OCI-LY3 (cell line): Measurements from ENCODE around the gene PTAR1.

Experiments used
- H2AFZ ChIP-seq: fragments of 200-600, 300-600 bp; shearing (Covaris generic); 2 replicates; pipeline ENCODE4 v1.6.0; 2014; ENCODE audit warnings: antibody characterized with exemption, low read depth, low read length
- H3K27ac ChIP-seq: fragments of 200-600, 300-600 bp; sonication (generic); 2 replicates; pipeline ENCODE4 v1.5.1; 2014; ENCODE audit warnings: mild to moderate bottlenecking, low read length, moderate library complexity, mixed read lengths
- H3K27me3 ChIP-seq: fragments of 200-600, 300-600 bp; sonication (generic); 2 replicates; pipeline ENCODE4 v1.6.1; 2014; ENCODE audit warnings: low read depth, low read length, mixed read lengths
- H3K36me3 ChIP-seq: fragments of 200-600, 300-600 bp; sonication (generic); replicated peaks from 2 replicates; pipeline ENCODE3; 2014; ENCODE audit warnings: low read depth, low read length, mixed read lengths
- H3K4me1 ChIP-seq: fragments of 300-600, 200-600 bp; sonication (generic); 2 replicates; pipeline ENCODE4 v1.6.1; 2014; ENCODE audit warnings: low read length, mixed read lengths
- H3K4me2 ChIP-seq: fragments of 200-600, 300-600 bp; sonication (generic); 2 replicates; pipeline ENCODE4 v1.6.1; 2014; ENCODE audit warnings: low read length, mixed read lengths
- H3K4me3 ChIP-seq: fragments of 300-600, 200-600 bp; sonication (generic); 2 replicates; pipeline ENCODE4 v1.5.1; 2014; ENCODE audit warnings: antibody characterized with exemption, mild to moderate bottlenecking, low read length, moderate library complexity
- H3K79me2 ChIP-seq: fragments of 300-600, 200-600 bp; shearing (Covaris generic); 2 replicates; pipeline ENCODE4 v1.6.1; 2014; ENCODE audit warnings: mild to moderate bottlenecking, low read length, mixed read lengths
- H3K9ac ChIP-seq: fragments of 300-600, 200-600 bp; shearing (Covaris generic); 2 replicates; pipeline ENCODE4 v1.6.0; 2014; ENCODE audit warnings: mild to moderate bottlenecking, low read length, moderate library complexity
- H3K9me3 ChIP-seq: fragments of 200-600, 300-600 bp; shearing (Covaris generic); 2 replicates; pipeline ENCODE4 v1.6.1; 2014; ENCODE audit warnings: low read length, mixed read lengths; ENCODE audit not compliant: insufficient read depth
- H4K20me1 ChIP-seq: fragments of 200-600, 300-600 bp; sonication (generic); 2 replicates; pipeline ENCODE4 v1.6.1; 2016; ENCODE audit warnings: low read length, mixed read lengths; ENCODE audit not compliant: insufficient read depth
- CTCF ChIP-seq: fragments of 200-600, 300-600 bp; sonication (generic); IDR thresholded peaks from 2 replicates; pipeline ENCODE4 v1.5.1; 2014; ENCODE audit warnings: antibody characterized with exemption, low read length, low read depth
- EZH2phosphoT487 ChIP-seq: fragments of 200-600 bp; shearing (Covaris generic); IDR thresholded peaks from 2 replicates; pipeline ENCODE4 v1.6.1; 2018; ENCODE audit warnings: antibody characterized with exemption, mixed run types, low read depth

Gene PTAR1

GRCh38 chr9:69750085-69750484 is 9.7 kb downstream of the PTAR1 start:
- Histone ChIP-seq H3K9ac (no peak overlapping the region), H3K36me3 (peaks cover 12% of the 10 kb centered on the region), H3K79me2 (peaks cover 31% of the 10 kb centered on the region), H3K4me1 (no peaks in the 10 kb centered on the region), H3K9me3 (no peaks in the 10 kb centered on the region), H3K27me3 (no peaks in the 10 kb centered on the region), H4K20me1 (peaks cover 4% of the 10 kb centered on the region; the same call in 1 of the 2 replicates), H3K4me3 (no peak overlapping the region), H3K27ac (no peak overlapping the region), H3K4me2 (no peak overlapping the region), H2AFZ (no peak overlapping the region)
- TF ChIP-seq EZH2phosphoT487, result no peak
- no peak for TF ChIP-seq CTCF

- H3K27ac ChIP-seq, result no peak overlapping the region
These were observed 11.5 kb downstream of the PTAR1 start for GRCh38 chr9:69748304-69748703.

GRCh38 chr9:69746859-69747560 is 12.8 kb downstream of the PTAR1 start:
- Histone ChIP-seq H3K4me3 (no peak overlapping the region), H3K4me1 (peaks cover 6% of the 10 kb centered on the region), H3K4me2 (no peak overlapping the region), H2AFZ (no peak overlapping the region), H3K27me3 (no peaks in the 10 kb centered on the region), H3K9me3 (no peaks in the 10 kb centered on the region), H3K36me3 (peaks cover 9% of the 10 kb centered on the region), H3K27ac (no peak overlapping the region), H4K20me1 (no peaks in the 10 kb centered on the region), H3K79me2 (peaks cover 20% of the 10 kb centered on the region), H3K9ac (no peak overlapping the region)
- TF ChIP-seq EZH2phosphoT487, result no peak
- no peak for TF ChIP-seq CTCF

More at GRCh38 chr9:69748304-69748703, 11.5 kb downstream of the PTAR1 start:
- Histone ChIP-seq H4K20me1 (no peaks in the 10 kb centered on the region), H3K79me2 (peaks cover 29% of the 10 kb centered on the region), H3K9ac (no peak overlapping the region), H2AFZ (no peak overlapping the region), H3K4me3 (no peak overlapping the region), H3K36me3 (peaks cover 9% of the 10 kb centered on the region), H3K4me2 (no peak overlapping the region), H3K9me3 (no peaks in the 10 kb centered on the region), H3K27me3 (no peaks in the 10 kb centered on the region), H3K4me1 (peaks cover 6% of the 10 kb centered on the region)
- TF ChIP-seq EZH2phosphoT487, result no peak
- no peak for TF ChIP-seq CTCF

DNA sequence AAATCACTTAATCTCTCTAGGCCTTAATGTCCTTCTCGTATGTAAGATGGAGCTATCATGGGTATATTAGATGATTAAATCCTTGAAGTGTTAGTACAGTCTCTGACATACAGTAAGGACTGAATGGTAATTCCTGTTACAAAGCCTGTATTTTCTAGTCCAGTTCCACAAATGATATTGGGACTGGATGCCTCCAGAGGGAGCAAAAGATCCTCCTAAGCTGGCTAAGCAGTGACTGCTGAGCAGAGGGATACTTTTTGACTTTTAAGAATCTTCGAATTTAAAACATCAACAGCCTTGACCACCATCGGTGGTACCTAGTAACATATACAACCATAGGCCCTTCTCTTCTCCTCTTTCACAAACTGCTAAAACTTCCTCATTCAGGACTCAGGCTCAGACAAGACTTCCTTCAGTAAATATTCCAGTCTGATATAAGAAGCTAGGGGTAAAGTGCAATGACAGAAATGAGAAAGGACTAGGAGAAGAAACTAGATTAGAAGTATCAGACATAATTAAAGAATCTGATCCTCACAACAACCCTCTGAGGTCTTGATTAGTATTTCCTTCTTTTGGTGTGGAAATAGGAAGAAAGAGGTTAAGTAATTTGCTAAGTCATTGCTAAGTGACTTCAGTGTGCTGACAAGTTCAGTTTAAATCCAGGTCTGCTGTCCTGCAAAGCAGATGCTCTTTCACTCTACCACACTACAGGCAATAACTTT is 13.9 kb downstream of the PTAR1 start:
- TF ChIP-seq CTCF (no peak), EZH2phosphoT487 (no peak)
- no peak overlapping the region for H3K9ac ChIP-seq
- no peak overlapping the region for H3K4me2 ChIP-seq
- H3K27me3 ChIP-seq, result no peaks in the 10 kb centered on the region
- no peak overlapping the region for H3K4me3 ChIP-seq
- no peaks in the 10 kb centered on the region for H4K20me1 ChIP-seq
- H3K4me1 ChIP-seq, result peaks cover 6% of the 10 kb centered on the region
- H3K9me3 ChIP-seq, result no peaks in the 10 kb centered on the region
- H2AFZ ChIP-seq, result no peak overlapping the region
- H3K27ac ChIP-seq, result no peak overlapping the region
- peaks cover 19% of the 10 kb centered on the region for H3K79me2 ChIP-seq
- peaks cover 9% of the 10 kb centered on the region for H3K36me3 ChIP-seq
